HCT116 (cell line): ENCODE measurements around the gene LPA. TPM values are rescaled to one million over a fixed set of nuclear protein-coding genes. Genes with fewer than 3 reads are reported as not detected.

Experiments
- ATAC-seq: fragments of 200-7000 bp; cut with Tn5 transposase; 2 replicates; pipeline ENCODE4 v1.9.1; 2020; ENCODE audit warnings: mild to moderate bottlenecking, moderate library complexity
- BruUV-seq: library from RNA; stranded (reverse); fragments of 400-500 nt; replicated peaks from 2 replicates; lab custom pipeline; 2021; lab: Mats Ljungman, UMichigan
- CTCF ChIA-PET: fragments of 300-600 bp; sonication (Branson Sonifier 250); formaldehyde crosslinking; loops from one replicate; lab custom pipeline; 2021; ENCODE audit warnings: antibody characterized with exemption; lab: Charles Lee
- POLR2A ChIA-PET: fragments of 300-600, 350-600 bp; sonication (Branson Sonifier 250); formaldehyde crosslinking; loops from one replicate; lab custom pipeline; 2021; ENCODE audit warnings: antibody characterized with exemption; lab: Charles Lee
- RAD21 ChIA-PET, 2 experiments: fragments of 300-600 bp; sonication (Branson Sonifier 250); formaldehyde crosslinking; loops; one replicate each; lab custom pipeline; 2023; ENCODE audit warnings: low total read pairs in 2 of 2; ENCODE audit not compliant: uncharacterized antibody in 2 of 2, unreplicated experiment in 2 of 2, low non-redundant PET in 1 of 2; lab: Charles Lee
- DNase-seq: peaks from one replicate; pipeline ENCODE4 v3.0.0-alpha.2; 2010; ENCODE audit warnings: low read depth, low spot score
- H2AFZ ChIP-seq: fragments of 200-600 bp; shearing (Covaris generic), sonication (generic); 2 replicates; pipeline ENCODE4 v1.6.1; 2017; ENCODE audit warnings: low read depth, mixed run types, mixed read lengths, antibody characterized with exemption, low read length; ENCODE audit not compliant: poor library complexity, severe bottlenecking
- H3K27ac ChIP-seq: 2 replicates; pipeline ENCODE4 v1.5.1; 2012; ENCODE audit warnings: low read depth, low read length
- H3K27me3 ChIP-seq: fragments of 200-600 bp; sonication (generic); 2 replicates; pipeline ENCODE4 v1.6.1; 2016; ENCODE audit warnings: mixed run types, low read length, mixed read lengths; ENCODE audit not compliant: insufficient read depth
- H3K36me3 ChIP-seq, 2 experiments: fragments of 200-500 bp in 1 of 2; fragments of 200-600 bp in 1 of 2; sonication (Bioruptor generic) in 1 of 2; sonication (generic) in 1 of 2; 2 replicates each; pipeline versions ENCODE4 v1.5.1 to v1.6.1; 2014 to 2016; ENCODE audit warnings: low read length in 2 of 2, inconsistent platforms in 1 of 2, mixed read lengths in 1 of 2, mixed run types in 1 of 2; ENCODE audit not compliant: insufficient read depth in 2 of 2, control insufficient read depth in 1 of 2
- H3K4me1 ChIP-seq, 2 experiments: fragments of 200-600 bp in 1 of 2; sonication (generic) in 1 of 2; 2 replicates each; pipeline versions ENCODE4 v1.5.1 to v1.6.1; 2012 to 2017; ENCODE audit warnings: low read length in 2 of 2, inconsistent platforms in 1 of 2, mild to moderate bottlenecking in 1 of 2, mixed read lengths in 1 of 2, mixed run types in 1 of 2, moderate library complexity in 1 of 2; ENCODE audit not compliant: insufficient read depth in 2 of 2, control insufficient read depth in 1 of 2
- H3K4me2 ChIP-seq: fragments of 200-600 bp; sonication (generic); 2 replicates; pipeline ENCODE4 v1.6.1; 2017; ENCODE audit warnings: mixed run types, low read length, mixed read lengths
- H3K4me3 ChIP-seq, 2 experiments: fragments of 200-600 bp in 1 of 2; sonication (generic) in 1 of 2; replicated peaks in 1 of 2; 2 replicates each; pipeline ENCODE4 v1.5.1; 2011 to 2016; ENCODE audit warnings: low read length in 2 of 2, control low read depth in 1 of 2, low read depth in 1 of 2, mild to moderate bottlenecking in 1 of 2, mixed read lengths in 1 of 2, mixed run types in 1 of 2
- H3K79me2 ChIP-seq: fragments of 200-600 bp; sonication (generic); 2 replicates; pipeline ENCODE4 v1.6.1; 2017; ENCODE audit warnings: mild to moderate bottlenecking, mixed run types, low read length, moderate library complexity, mixed read lengths; ENCODE audit not compliant: insufficient read depth
- H3K9ac ChIP-seq: fragments of 200-600 bp; sonication (generic); 2 replicates; pipeline ENCODE4 v1.6.1; 2016; ENCODE audit warnings: low read length, mixed read lengths
- H3K9me2 ChIP-seq: fragments of 200-600 bp; sonication (generic), shearing (Covaris generic); 2 replicates; pipeline ENCODE4 v1.6.1; 2017; ENCODE audit warnings: mixed run types, mild to moderate bottlenecking, moderate library complexity; ENCODE audit not compliant: insufficient read depth
- H3K9me3 ChIP-seq, 2 experiments: fragments of 200-500 bp in 1 of 2; fragments of 200-600 bp in 1 of 2; sonication (Bioruptor generic) in 1 of 2; sonication (generic) in 1 of 2; 2 replicates each; pipeline ENCODE4 v1.6.1; 2014 to 2017; ENCODE audit warnings: low read length in 2 of 2, mixed read lengths in 2 of 2, inconsistent platforms in 1 of 2, low read depth in 1 of 2, mild to moderate bottlenecking in 1 of 2, mixed run types in 1 of 2, moderate library complexity in 1 of 2; ENCODE audit not compliant: control insufficient read depth in 1 of 2, insufficient read depth in 1 of 2
- H4K20me1 ChIP-seq: fragments of 200-600 bp; sonication (generic), shearing (Covaris generic); 2 replicates; pipeline ENCODE4 v1.6.1; 2017; ENCODE audit warnings: mixed run types, mild to moderate bottlenecking, moderate library complexity; ENCODE audit not compliant: insufficient read depth
- ATF3 ChIP-seq: IDR thresholded peaks from 2 replicates; pipeline ENCODE4 v1.6.1; 2012
- CBX3 ChIP-seq: IDR thresholded peaks from 2 replicates; pipeline ENCODE4 v1.6.1; 2012; ENCODE audit warnings: low read depth
- CTCF ChIP-seq, 3 experiments: fragments of 200-600 bp in 1 of 3; sonication (generic) in 1 of 3; IDR thresholded peaks in 2 of 3; conservative IDR thresholded peaks in 1 of 3; 2 replicates each; pipeline ENCODE4 v1.5.1; 2012 to 2017; ENCODE audit warnings: low read depth in 2 of 3, low read length in 2 of 3, antibody characterized with exemption in 1 of 3, borderline replicate concordance in 1 of 3, control low read depth in 1 of 3, mild to moderate bottlenecking in 1 of 3, mixed read lengths in 1 of 3, mixed run types in 1 of 3, moderate library complexity in 1 of 3; ENCODE audit not compliant: insufficient read depth in 1 of 3
- EGR1 ChIP-seq: IDR thresholded peaks from 2 replicates; pipeline ENCODE4 v1.6.1; 2012; ENCODE audit warnings: low read depth
- ELF1 ChIP-seq: IDR thresholded peaks from 2 replicates; pipeline ENCODE4 v1.6.1; 2012; ENCODE audit warnings: low read depth, borderline replicate concordance
- EZH2 ChIP-seq: fragments of 200-600 bp; sonication (generic); IDR thresholded peaks from 2 replicates; pipeline ENCODE4 v1.6.1; 2017; ENCODE audit warnings: antibody characterized with exemption, mixed run types
- JUND ChIP-seq: IDR thresholded peaks from 2 replicates; pipeline ENCODE4 v1.6.1; 2012
- MAX ChIP-seq: IDR thresholded peaks from 2 replicates; pipeline ENCODE4 v1.6.1; 2012
- POLR2A ChIP-seq: IDR thresholded peaks from 2 replicates; pipeline ENCODE4 v1.7.0; 2011; ENCODE audit warnings: borderline replicate concordance; ENCODE audit not compliant: insufficient read depth, insufficient read length; ENCODE audit errors: extremely low read depth
- POLR2AphosphoS5 ChIP-seq: IDR thresholded peaks from 2 replicates; pipeline ENCODE4 v1.6.1; 2011; ENCODE audit warnings: mild to moderate bottlenecking, low read depth, low read length, moderate library complexity
- RAD21 ChIP-seq: IDR thresholded peaks from 2 replicates; pipeline ENCODE4 v1.6.1; 2012; ENCODE audit warnings: low read depth, mild to moderate bottlenecking
- REST ChIP-seq: IDR thresholded peaks from 2 replicates; pipeline ENCODE4 v1.6.1; 2012; ENCODE audit warnings: low read depth
- SIN3A ChIP-seq: IDR thresholded peaks from 2 replicates; pipeline ENCODE4 v1.6.1; 2012; ENCODE audit warnings: low read depth
- SP1 ChIP-seq: IDR thresholded peaks from 2 replicates; pipeline ENCODE4 v1.6.1; 2012; ENCODE audit warnings: low read depth
- TCF7L2 ChIP-seq: IDR thresholded peaks from 2 replicates; pipeline ENCODE4 v1.7.0; 2011; ENCODE audit warnings: borderline replicate concordance, inconsistent platforms; ENCODE audit not compliant: insufficient read depth, insufficient read length; ENCODE audit errors: extremely low read depth
- YY1 ChIP-seq: IDR thresholded peaks from 2 replicates; pipeline ENCODE4 v1.6.1; 2011; ENCODE audit warnings: low read length, low read depth, moderate library complexity, mild to moderate bottlenecking; ENCODE audit not compliant: insufficient replicate concordance; ENCODE audit errors: extremely low read depth
- ZBTB33 ChIP-seq: IDR thresholded peaks from 2 replicates; pipeline ENCODE4 v1.6.1; 2011; ENCODE audit warnings: mild to moderate bottlenecking, low read length, moderate library complexity; ENCODE audit not compliant: insufficient replicate concordance; ENCODE audit errors: extremely low read depth
- ZFX ChIP-seq: fragments of 450-650 bp; IDR thresholded peaks from 2 replicates; pipeline ENCODE4 v1.6.1; 2017
- ZNF274 ChIP-seq: fragments of 200-500 bp; sonication (Bioruptor generic); IDR thresholded peaks from 2 replicates; pipeline ENCODE4 v1.6.1; 2014; ENCODE audit warnings: mild to moderate bottlenecking, low read depth, low read length, inconsistent platforms
- intact Hi-C: fragments of 100-400 bp; cut with micrococcal nuclease; formaldehyde crosslinking; loops from 2 replicates; pipeline ENCODE4 v1.10.0; 2022
- total RNA-seq: library from RNA; stranded (reverse); gene quantifications from one replicate; pipeline ENCODE4 v1.2.1, GENCODE V29; 2021; ENCODE audit not compliant: unreplicated experiment

The LPA gene
- total RNA-seq, 1 experiment from 2014 or later, result not detected

- Histone ChIP-seq H3K4me3 (no peak overlapping the region), H3K36me3 (no peaks in the 10 kb centered on the region), H3K79me2 (no peaks in the 10 kb centered on the region), H3K4me2 (no peak overlapping the region), H3K9ac (no peak overlapping the region), H3K9me2 (no peaks in the 10 kb centered on the region; the same call in 1 of the 2 replicates), H4K20me1 (no peaks in the 10 kb centered on the region), H3K27ac (no peak overlapping the region), H3K27me3 (no peaks in the 10 kb centered on the region), H3K9me3 (no peaks in the 10 kb centered on the region), H3K4me1 (peaks cover 0 to 6% of the 10 kb centered on the region in 2 experiments; a peak in 1 of 4 replicates), H2AFZ (no peak overlapping the region)
- TF ChIP-seq POLR2AphosphoS5, result no peak
- TF ChIP-seq ATF3, result no peak
- TF ChIP-seq ZNF274, result no peak
- no peak for TF ChIP-seq CTCF (IDR thresholded peaks at IDR 0.05 in 2 of 3, conservative IDR thresholded peaks at IDR 0.05 in 1 of 3; ENCODE audit: borderline replicate concordance in 1 of 3, insufficient read depth in 1 of 3, low read depth in 2 of 3, low read length in 2 of 3)
- TF ChIP-seq EZH2, result no peak
- no peak for TF ChIP-seq ZFX
- no peak for TF ChIP-seq CBX3
- no peak for TF ChIP-seq YY1
- TF ChIP-seq SIN3A, result no peak
- no peak for TF ChIP-seq ELF1
- TF ChIP-seq POLR2A, result no peak
- no peak for TF ChIP-seq JUND
- TF ChIP-seq MAX, result no peak
- no peak for TF ChIP-seq EGR1
- TF ChIP-seq TCF7L2, result no peak
- no peak for TF ChIP-seq SP1
- no peak for TF ChIP-seq RAD21
- no peak for TF ChIP-seq ZBTB33
- no peak for TF ChIP-seq REST
- ChIA-PET CTCF (interaction anchor here (0.7 kb wide), 1 partner anchor 261 kb away, joined by 3 read pairs; no protein-coding TSS in a partner anchor), POLR2A (no interaction called here), RAD21 (no interaction called here)
- DNase-seq (no peak), ATAC-seq (no peak)
- no TSS peak for BruUV-seq
- intact Hi-C loops, result no loop called here
These were observed 26.4 kb upstream of the LPA start for GRCh38 chr6:160690458-160690857.
